GM12801 (cell line): ENCODE results near the gene PCDHAC1.

ENCODE experiments used
- CTCF ChIP-seq: IDR thresholded peaks from one replicate; pipeline ENCODE4 v1.5.1; 2011; ENCODE audit warnings: control low read depth; ENCODE audit not compliant: insufficient read length; ENCODE audit errors: extremely low read depth

The PCDHAC1 gene

GRCh38 chr5:140962190-140962589, 36.1 kb downstream of the PCDHAC1 start:
- TF ChIP-seq CTCF = no peak

GRCh38 chr5:140964356-140964755, 38.3 kb downstream of the PCDHAC1 start:
- no peak for TF ChIP-seq CTCF

- TF ChIP-seq CTCF = no peak
Observed at GRCh38 chr5:140965905-140966292, 39.8 kb downstream of the PCDHAC1 start.

- TF ChIP-seq CTCF = no peak
Observed at GRCh38 chr5:140966293-140967225, 40.5 kb downstream of the PCDHAC1 start, which contains the start of gene PCDHAC2. PCDHAC2 (plus strand) TSS chr5:140966476; CDS start chr5:140966767, 291 bp downstream.

GRCh38 chr5:140967226-140967893, 41.3 kb downstream of the PCDHAC1 start:
- no peak for TF ChIP-seq CTCF

GRCh38 chr5:140969880-140970279, 43.8 kb downstream of the PCDHAC1 start:
- TF ChIP-seq CTCF = no peak

GRCh38 chr5:140973550-140973949, 47.5 kb downstream of the PCDHAC1 start:
- TF ChIP-seq CTCF = no peak
